Loucy (cell line): ENCODE measurements around the gene TRIM41.

Source experiments
- H2AFZ ChIP-seq: fragments of 200-600 bp; sonication (generic); 2 replicates; pipeline ENCODE4 v1.6.0; 2016; ENCODE audit warnings: antibody characterized with exemption, mild to moderate bottlenecking, low read length, moderate library complexity
- H3F3A ChIP-seq: fragments of 200-600 bp; 2 replicates; pipeline ENCODE4 v1.6.0; 2016; ENCODE audit warnings: antibody characterized with exemption, low read depth, mild to moderate bottlenecking
- H3K27me3 ChIP-seq: fragments of 200-600 bp; sonication (generic); 2 replicates; pipeline ENCODE4 v1.6.1; 2014; ENCODE audit warnings: low read length, mild to moderate bottlenecking; ENCODE audit not compliant: insufficient read depth, poor library complexity, severe bottlenecking
- H3K36me3 ChIP-seq: fragments of 200-600 bp; sonication (generic); 2 replicates; pipeline ENCODE4 v1.6.1; 2016; ENCODE audit warnings: low read length; ENCODE audit not compliant: insufficient read depth
- H3K4me1 ChIP-seq: fragments of 200-600 bp; sonication (generic); 2 replicates; pipeline ENCODE4 v1.5.1; 2014; ENCODE audit warnings: low read length, mild to moderate bottlenecking; ENCODE audit not compliant: insufficient read depth, poor library complexity, severe bottlenecking
- H3K4me2 ChIP-seq: fragments of 200-600 bp; sonication (generic); 2 replicates; pipeline ENCODE4 v1.6.0; 2014; ENCODE audit warnings: antibody characterized with exemption, low read length, low read depth, mild to moderate bottlenecking; ENCODE audit not compliant: poor library complexity, severe bottlenecking
- H3K4me3 ChIP-seq: fragments of 200-600 bp; sonication (generic); 2 replicates; pipeline ENCODE4 v1.5.1; 2014; ENCODE audit warnings: low read length, mild to moderate bottlenecking, mixed read lengths; ENCODE audit not compliant: poor library complexity, severe bottlenecking
- H3K79me2 ChIP-seq: fragments of 200-600 bp; sonication (generic); 2 replicates; pipeline ENCODE4 v1.6.1; 2014; ENCODE audit warnings: low read length; ENCODE audit not compliant: insufficient read depth
- H3K9ac ChIP-seq: fragments of 200-600 bp; sonication (generic); 2 replicates; pipeline ENCODE4 v1.6.0; 2014; ENCODE audit warnings: mild to moderate bottlenecking, low read depth, low read length, moderate library complexity; ENCODE audit not compliant: poor library complexity, severe bottlenecking
- H3K9me2 ChIP-seq: fragments of 200-600 bp; sonication (generic); replicated peaks from 2 replicates; pipeline ENCODE4 v1.6.1; 2016; ENCODE audit warnings: low read depth, low read length, mixed read lengths
- H3K9me3 ChIP-seq: fragments of 200-600 bp; sonication (generic); 2 replicates; pipeline ENCODE4 v1.6.1; 2014; ENCODE audit warnings: mild to moderate bottlenecking, antibody characterized with exemption, low read length, low read depth; ENCODE audit not compliant: insufficient read depth
- H4K20me1 ChIP-seq: fragments of 200-600 bp; sonication (generic); 2 replicates; pipeline ENCODE4 v1.6.0; 2014; ENCODE audit warnings: antibody characterized with exemption, low read length, mild to moderate bottlenecking; ENCODE audit not compliant: insufficient read depth, poor library complexity, severe bottlenecking
- CTCF ChIP-seq: fragments of 200-600 bp; sonication (generic); conservative IDR thresholded peaks from 2 replicates; pipeline ENCODE4 v1.5.1; 2014; ENCODE audit warnings: mild to moderate bottlenecking, antibody characterized with exemption, low read length
- EZH2phosphoT487 ChIP-seq: fragments of 200-600 bp; IDR thresholded peaks from 2 replicates; pipeline ENCODE4 v1.6.1; 2018; ENCODE audit warnings: antibody characterized with exemption, mild to moderate bottlenecking, moderate library complexity, borderline replicate concordance

The TRIM41 gene

GRCh38 chr5:181215997-181216989, 6.8 kb upstream of the TRIM41 start:
- no peaks in the 10 kb centered on the region for H3K9me3 ChIP-seq
- H3K4me3 ChIP-seq = peak overlapping the region; percentile 74
- H3F3A ChIP-seq = no peaks in the 10 kb centered on the region
- no peaks in the 10 kb centered on the region for H3K79me2 ChIP-seq
- H3K4me1 ChIP-seq = peaks cover 9% of the 10 kb centered on the region
- no peak for TF ChIP-seq EZH2phosphoT487
- no peak for TF ChIP-seq CTCF
- H3K9me2 ChIP-seq = no peaks in the 10 kb centered on the region
- H3K9ac ChIP-seq = peak overlapping the region; percentile 47
- H4K20me1 ChIP-seq = no peaks in the 10 kb centered on the region
- H3K4me2 ChIP-seq = peak overlapping the region; percentile 76
- H3K27me3 ChIP-seq = no peaks in the 10 kb centered on the region
- peak overlapping the region; percentile 99 for H2AFZ ChIP-seq
- H3K36me3 ChIP-seq = no peaks in the 10 kb centered on the region

- Histone ChIP-seq H3K4me2 (peak overlapping the region; percentile 84), H3K27me3 (no peaks in the 10 kb centered on the region), H3K79me2 (no peaks in the 10 kb centered on the region), H3K4me3 (peak overlapping the region; percentile 74), H2AFZ (peak overlapping the region; percentile 76), H3F3A (no peaks in the 10 kb centered on the region), H3K9me3 (no peaks in the 10 kb centered on the region), H3K9ac (peak overlapping the region; percentile 59), H3K4me1 (peaks cover 12% of the 10 kb centered on the region), H4K20me1 (no peaks in the 10 kb centered on the region), H3K9me2 (no peaks in the 10 kb centered on the region), H3K36me3 (no peaks in the 10 kb centered on the region)
- TF ChIP-seq CTCF (peak; percentile 17; the same call in 1 of the 2 replicates), EZH2phosphoT487 (no peak)
Measured at GRCh38 chr5:181217111-181217802, 5.8 kb upstream of the TRIM41 start.

- no peaks in the 10 kb centered on the region for H3K36me3 ChIP-seq
- H2AFZ ChIP-seq = peak overlapping the region; percentile 76
- H3K9ac ChIP-seq = peak overlapping the region; percentile 59
- H3K27me3 ChIP-seq = no peaks in the 10 kb centered on the region
- TF ChIP-seq CTCF (no peak), EZH2phosphoT487 (no peak)
- peak overlapping the region; percentile 74 for H3K4me3 ChIP-seq
- peak overlapping the region; percentile 84 for H3K4me2 ChIP-seq
- H3K9me2 ChIP-seq = no peaks in the 10 kb centered on the region
- H3K79me2 ChIP-seq = no peaks in the 10 kb centered on the region
- H4K20me1 ChIP-seq = no peaks in the 10 kb centered on the region
- H3K9me3 ChIP-seq = no peaks in the 10 kb centered on the region
- H3K4me1 ChIP-seq = peaks cover 12% of the 10 kb centered on the region
- peaks cover 4% of the 10 kb centered on the region; the same call in 1 of the 2 replicates for H3F3A ChIP-seq
Measured at GRCh38 chr5:181217803-181218062, 5.3 kb upstream of the TRIM41 start.
